Activated T-helper 17 cell treated with anti-CD3 and anti-CD28 coated beads, Interleukin-2, amount 50 U/mL, for 72 hours (primary cell): ENCODE data around the gene AKAP12. TPM values are rescaled to one million over a fixed set of nuclear protein-coding genes. Genes with fewer than 3 reads are reported as not detected.

Source experiments
- ATAC-seq: fragments of 150-1000 bp; cut with Tn5 transposase; replicated peaks from 2 replicates; pipeline ENCODE4 v1.10.0; 2021; ENCODE audit warnings: mild to moderate bottlenecking, moderate library complexity
- H3K27ac Mint-ChIP-seq: one replicate; pipeline ENCODE4 v1.8.0; 2022; ENCODE audit warnings: mixed read lengths
- H3K27me3 Mint-ChIP-seq: one replicate; pipeline ENCODE4 v1.8.0; 2022; ENCODE audit warnings: mixed read lengths
- H3K36me3 Mint-ChIP-seq: one replicate; pipeline ENCODE4 v1.8.0; 2022; ENCODE audit warnings: low read depth, mild to moderate bottlenecking, mixed read lengths
- H3K4me1 Mint-ChIP-seq: one replicate; pipeline ENCODE4 v1.8.0; 2022; ENCODE audit warnings: mixed read lengths
- H3K4me3 Mint-ChIP-seq: one replicate; pipeline ENCODE4 v1.8.0; 2022; ENCODE audit warnings: mild to moderate bottlenecking, mixed read lengths
- H3K9me3 Mint-ChIP-seq: one replicate; pipeline ENCODE4 v1.8.0; 2022; ENCODE audit warnings: mixed read lengths
- total RNA-seq, 2 donors: library from RNA; stranded (reverse); gene quantifications; one replicate each; pipeline ENCODE4 v1.2.3, GENCODE V29; 2022

Gene AKAP12, protein sequence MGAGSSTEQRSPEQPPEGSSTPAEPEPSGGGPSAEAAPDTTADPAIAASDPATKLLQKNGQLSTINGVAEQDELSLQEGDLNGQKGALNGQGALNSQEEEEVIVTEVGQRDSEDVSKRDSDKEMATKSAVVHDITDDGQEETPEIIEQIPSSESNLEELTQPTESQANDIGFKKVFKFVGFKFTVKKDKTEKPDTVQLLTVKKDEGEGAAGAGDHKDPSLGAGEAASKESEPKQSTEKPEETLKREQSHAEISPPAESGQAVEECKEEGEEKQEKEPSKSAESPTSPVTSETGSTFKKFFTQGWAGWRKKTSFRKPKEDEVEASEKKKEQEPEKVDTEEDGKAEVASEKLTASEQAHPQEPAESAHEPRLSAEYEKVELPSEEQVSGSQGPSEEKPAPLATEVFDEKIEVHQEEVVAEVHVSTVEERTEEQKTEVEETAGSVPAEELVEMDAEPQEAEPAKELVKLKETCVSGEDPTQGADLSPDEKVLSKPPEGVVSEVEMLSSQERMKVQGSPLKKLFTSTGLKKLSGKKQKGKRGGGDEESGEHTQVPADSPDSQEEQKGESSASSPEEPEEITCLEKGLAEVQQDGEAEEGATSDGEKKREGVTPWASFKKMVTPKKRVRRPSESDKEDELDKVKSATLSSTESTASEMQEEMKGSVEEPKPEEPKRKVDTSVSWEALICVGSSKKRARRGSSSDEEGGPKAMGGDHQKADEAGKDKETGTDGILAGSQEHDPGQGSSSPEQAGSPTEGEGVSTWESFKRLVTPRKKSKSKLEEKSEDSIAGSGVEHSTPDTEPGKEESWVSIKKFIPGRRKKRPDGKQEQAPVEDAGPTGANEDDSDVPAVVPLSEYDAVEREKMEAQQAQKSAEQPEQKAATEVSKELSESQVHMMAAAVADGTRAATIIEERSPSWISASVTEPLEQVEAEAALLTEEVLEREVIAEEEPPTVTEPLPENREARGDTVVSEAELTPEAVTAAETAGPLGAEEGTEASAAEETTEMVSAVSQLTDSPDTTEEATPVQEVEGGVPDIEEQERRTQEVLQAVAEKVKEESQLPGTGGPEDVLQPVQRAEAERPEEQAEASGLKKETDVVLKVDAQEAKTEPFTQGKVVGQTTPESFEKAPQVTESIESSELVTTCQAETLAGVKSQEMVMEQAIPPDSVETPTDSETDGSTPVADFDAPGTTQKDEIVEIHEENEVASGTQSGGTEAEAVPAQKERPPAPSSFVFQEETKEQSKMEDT (N-terminal part only)
- total RNA-seq, result under 1 TPM; 0.35 to 0.79 TPM

DNA sequence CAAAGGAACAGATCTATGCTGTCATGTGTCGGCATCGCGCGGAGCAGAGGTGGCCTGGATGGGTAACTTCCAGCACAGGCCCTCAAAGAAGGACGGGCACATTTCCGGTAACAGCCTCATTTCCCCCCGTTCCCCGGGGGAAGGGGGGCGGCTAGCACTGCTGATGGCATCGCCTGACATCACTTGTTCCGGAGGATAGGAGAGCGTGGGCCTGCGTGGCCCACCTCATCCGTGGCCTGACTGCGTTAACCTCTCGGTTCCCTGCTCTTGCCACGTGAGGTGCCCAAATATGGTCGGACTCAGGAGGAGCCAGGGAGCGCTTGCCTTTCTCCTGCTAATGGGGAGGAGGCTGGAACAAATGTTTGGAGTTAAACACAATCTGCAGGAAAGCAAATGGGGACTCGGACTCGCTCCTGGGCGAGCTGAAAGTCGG is at the start of gene AKAP12:
Gene AKAP12 (plus strand): TSS at position 365 of the 433 bp plus-strand sequence. CDS start 596 bp downstream, outside the sequence.
- H3K4me1 Mint-ChIP-seq, result no peaks in the 10 kb centered on the region
- H3K27ac Mint-ChIP-seq, result no peak within 1 kb of the TSS

DNA sequence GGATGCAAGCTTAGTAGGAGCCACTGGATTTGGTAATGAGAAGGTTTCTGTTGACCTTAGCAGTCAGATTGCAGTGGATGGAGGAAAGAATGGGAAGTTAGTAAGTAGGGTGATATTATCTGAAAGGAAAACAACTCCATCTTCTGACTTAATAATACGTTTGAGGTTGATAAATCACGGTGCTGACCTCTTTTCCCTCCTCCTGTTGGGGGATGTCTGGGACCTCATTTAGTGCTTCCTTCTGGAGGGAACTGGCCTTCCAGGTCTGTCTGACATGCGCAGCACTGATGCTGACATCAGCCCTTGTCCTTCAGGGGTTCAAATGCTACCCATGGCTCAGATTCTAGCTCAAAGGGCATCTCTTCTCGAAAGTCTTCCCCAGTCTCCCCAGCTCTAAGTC is 48.2 kb upstream of the AKAP12 start:
- Mint-ChIP-seq H3K4me3 (no peak overlapping the region), H3K27me3 (peaks cover 6% of the 10 kb centered on the region), H3K9me3 (no peaks in the 10 kb centered on the region), H3K4me1 (no peaks in the 10 kb centered on the region), H3K27ac (no peak overlapping the region), H3K36me3 (no peaks in the 10 kb centered on the region)
- ATAC-seq, result no peak

More for the DNA sequence above, at the start of gene AKAP12:
- H3K27me3 Mint-ChIP-seq, result peaks cover 54% of the 10 kb centered on the region
- ATAC-seq, result no peak
- H3K4me3 Mint-ChIP-seq, result peak within 1 kb of the TSS; percentile 63
- H3K36me3 Mint-ChIP-seq, result no peaks in the 10 kb centered on the region
- no peaks in the 10 kb centered on the region for H3K9me3 Mint-ChIP-seq

DNA sequence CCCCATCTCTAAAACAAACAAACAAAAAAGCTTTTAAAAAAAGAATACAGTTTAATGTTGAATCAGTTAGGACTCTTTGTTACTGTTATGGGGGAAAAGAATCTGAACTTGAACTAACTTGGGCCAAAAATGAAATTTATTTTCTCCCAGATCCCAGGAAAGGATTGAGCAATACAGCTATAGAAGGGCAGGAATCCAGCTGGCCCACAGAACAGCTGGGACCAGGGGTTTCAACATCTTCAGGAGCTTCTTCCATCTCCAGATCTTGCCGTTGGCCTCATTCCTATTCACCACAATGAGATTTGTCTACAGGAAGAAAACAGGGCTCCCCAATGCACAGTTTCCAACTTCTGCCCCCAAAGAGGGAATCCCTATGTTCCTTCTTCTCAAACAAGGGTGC is 43.2 kb upstream of the AKAP12 start:
- Mint-ChIP-seq H3K36me3 (no peaks in the 10 kb centered on the region), H3K9me3 (no peaks in the 10 kb centered on the region), H3K4me3 (no peak overlapping the region), H3K27me3 (peaks cover 3% of the 10 kb centered on the region), H3K27ac (no peak overlapping the region), H3K4me1 (no peaks in the 10 kb centered on the region)
- ATAC-seq, result no peak

DNA sequence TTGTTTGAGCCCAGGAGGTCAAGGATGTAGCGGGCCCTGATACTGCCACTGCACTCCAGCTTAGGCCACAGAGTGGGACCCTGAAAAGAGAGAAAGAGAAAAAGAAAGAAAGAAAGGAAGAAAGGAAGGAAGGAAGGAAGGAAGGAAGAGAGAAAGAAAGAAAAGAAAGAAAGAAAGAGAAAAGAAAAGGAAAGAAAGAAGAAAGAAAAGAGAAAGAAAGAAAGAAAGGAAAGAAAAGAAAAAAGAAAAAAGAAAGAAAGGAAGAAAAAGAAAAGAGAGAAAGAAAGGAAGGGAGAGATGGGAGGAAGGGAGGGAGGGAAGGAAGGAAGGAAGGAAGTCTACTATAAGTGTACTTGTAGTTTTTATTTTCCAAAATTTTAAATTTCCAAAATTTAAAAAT is 42.2 kb upstream of the AKAP12 start:
- no peaks in the 10 kb centered on the region for H3K9me3 Mint-ChIP-seq
- H3K4me1 Mint-ChIP-seq, result no peaks in the 10 kb centered on the region
- no peaks in the 10 kb centered on the region for H3K36me3 Mint-ChIP-seq
- no peak overlapping the region for H3K4me3 Mint-ChIP-seq
- peaks cover 1% of the 10 kb centered on the region for H3K27me3 Mint-ChIP-seq
- H3K27ac Mint-ChIP-seq, result no peak overlapping the region
- no peak for ATAC-seq

DNA sequence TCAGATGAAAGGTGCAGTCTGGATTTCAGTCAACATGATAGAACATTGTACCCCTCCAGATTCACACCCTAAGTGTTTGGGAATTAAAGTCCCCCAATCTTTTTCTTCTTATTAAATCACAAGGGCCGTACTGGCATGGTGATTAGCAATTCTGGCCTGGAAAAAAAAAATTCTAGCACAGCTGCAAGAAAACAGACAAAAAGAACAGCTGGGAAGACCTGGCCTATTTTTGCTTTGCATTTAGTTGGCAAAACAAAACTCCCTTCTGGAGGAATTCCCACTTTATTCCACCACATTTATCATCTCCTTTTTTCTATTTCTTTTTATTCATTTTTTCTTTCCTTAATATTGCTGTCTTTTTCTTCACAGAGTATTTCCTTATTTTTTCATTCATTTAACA is 39.8 kb upstream of the AKAP12 start:
- Mint-ChIP-seq H3K9me3 (no peaks in the 10 kb centered on the region), H3K27me3 (peaks cover 4% of the 10 kb centered on the region), H3K36me3 (no peaks in the 10 kb centered on the region), H3K4me3 (no peak overlapping the region), H3K27ac (no peak overlapping the region), H3K4me1 (no peaks in the 10 kb centered on the region)
- no peak for ATAC-seq

DNA sequence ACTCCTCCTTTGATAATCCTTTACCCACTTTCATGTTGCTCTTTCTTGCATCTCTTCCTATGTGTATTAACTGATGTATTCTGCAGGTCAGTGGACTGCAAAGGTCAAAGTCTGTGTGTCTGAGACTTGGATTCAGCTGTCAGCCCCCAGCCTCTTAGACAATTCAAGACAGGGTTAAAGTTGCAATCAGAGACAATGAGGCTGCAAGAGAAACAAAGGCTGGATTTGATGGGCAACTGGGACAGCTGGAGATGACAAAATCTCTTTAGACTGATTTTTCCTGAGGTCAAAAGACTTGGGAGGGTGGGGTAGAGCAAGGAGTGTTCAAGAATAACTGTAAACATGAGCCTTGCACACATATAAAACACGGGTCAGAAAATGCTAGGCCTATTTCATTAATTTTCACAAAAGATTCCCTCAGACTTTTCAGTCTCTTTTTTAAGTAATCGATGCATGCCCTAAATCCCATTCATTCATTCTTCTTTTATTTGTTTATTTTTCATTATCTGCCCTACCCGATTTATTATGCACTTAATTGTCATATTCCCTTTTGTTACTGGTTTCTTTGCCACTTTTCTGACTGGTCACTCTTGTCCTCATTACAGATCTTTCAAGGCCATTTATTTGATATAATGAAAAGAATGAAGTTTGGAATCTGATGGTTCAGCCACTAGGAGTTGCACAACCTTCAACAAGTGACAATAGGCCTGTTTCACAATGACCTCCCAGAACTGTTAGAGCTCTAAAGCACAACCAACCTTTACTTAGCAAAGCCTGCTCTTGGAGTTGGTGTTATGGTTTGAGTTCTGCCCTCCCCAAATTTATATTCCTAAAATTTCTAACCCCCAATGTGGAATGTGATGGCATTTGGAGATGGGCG is 33.8 kb upstream of the AKAP12 start:
- Mint-ChIP-seq H3K36me3 (no peaks in the 10 kb centered on the region), H3K27ac (no peak overlapping the region), H3K4me3 (no peak overlapping the region), H3K27me3 (peaks cover 22% of the 10 kb centered on the region), H3K4me1 (no peaks in the 10 kb centered on the region), H3K9me3 (no peaks in the 10 kb centered on the region)
- ATAC-seq, result no peak

DNA sequence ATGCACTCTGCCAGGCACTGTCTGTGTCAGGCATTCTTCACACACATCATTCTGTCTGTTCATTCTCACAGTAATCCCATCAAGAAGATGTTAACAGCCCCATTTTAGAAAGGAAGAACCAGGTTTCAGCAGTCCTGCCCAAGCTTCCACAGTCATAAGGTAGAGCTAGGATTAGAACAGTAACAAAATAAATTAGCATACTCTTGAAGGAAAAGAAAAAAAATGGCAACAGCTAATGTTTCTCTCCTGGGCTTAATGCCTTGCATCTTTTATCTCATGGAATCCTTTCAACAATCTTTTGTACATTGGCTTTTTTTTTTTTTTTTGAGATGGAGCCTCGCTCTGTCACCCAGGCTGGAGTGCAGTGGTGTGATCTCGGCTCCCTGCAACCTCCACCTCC is 32.1 kb upstream of the AKAP12 start:
- Mint-ChIP-seq H3K4me3 (no peak overlapping the region), H3K9me3 (peaks cover 5% of the 10 kb centered on the region), H3K4me1 (no peaks in the 10 kb centered on the region), H3K36me3 (no peaks in the 10 kb centered on the region), H3K27ac (no peak overlapping the region), H3K27me3 (peaks cover 27% of the 10 kb centered on the region)
- no peak for ATAC-seq

DNA sequence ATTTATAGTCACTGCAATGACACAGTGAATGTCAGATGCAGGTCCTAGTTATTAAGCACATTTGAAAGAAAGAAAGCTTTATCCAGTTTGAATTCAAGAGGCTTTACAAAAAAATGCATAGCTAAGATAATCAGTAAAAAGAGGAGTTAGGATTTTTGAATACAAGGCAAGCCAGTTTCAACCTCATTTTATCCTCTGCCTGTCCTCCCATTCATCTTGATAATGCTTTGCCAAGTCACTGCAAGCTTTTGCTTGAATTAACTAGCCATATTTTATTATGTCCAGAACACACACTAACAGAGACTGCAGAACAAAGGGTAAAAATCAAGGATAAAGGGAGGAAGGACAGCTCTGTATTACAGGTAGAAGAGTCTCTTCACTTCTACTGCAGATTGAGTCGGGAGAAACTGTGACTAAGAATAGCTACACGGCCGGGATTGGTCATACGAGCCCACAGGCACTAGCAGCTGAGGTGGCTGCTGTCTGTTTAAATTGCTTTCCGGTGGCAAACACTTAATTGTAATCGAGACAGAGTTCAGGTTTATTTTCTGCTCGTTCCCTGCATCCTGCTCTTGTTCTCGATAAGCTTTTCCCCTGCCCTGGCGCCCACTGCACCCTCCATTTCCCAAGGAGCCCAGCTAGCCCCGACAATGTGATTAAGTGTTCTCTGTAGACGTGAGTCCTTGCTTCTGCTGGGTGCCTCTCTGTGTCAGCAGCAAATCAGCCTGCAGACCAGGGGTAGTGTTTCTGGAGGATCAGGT is 30.5 kb upstream of the AKAP12 start:
- no peak for ATAC-seq
- H3K27me3 Mint-ChIP-seq, result peaks cover 22% of the 10 kb centered on the region
- H3K9me3 Mint-ChIP-seq, result peaks cover 5% of the 10 kb centered on the region
- no peaks in the 10 kb centered on the region for H3K36me3 Mint-ChIP-seq
- H3K4me3 Mint-ChIP-seq, result no peak overlapping the region
- H3K4me1 Mint-ChIP-seq, result no peaks in the 10 kb centered on the region
- no peak overlapping the region for H3K27ac Mint-ChIP-seq

DNA sequence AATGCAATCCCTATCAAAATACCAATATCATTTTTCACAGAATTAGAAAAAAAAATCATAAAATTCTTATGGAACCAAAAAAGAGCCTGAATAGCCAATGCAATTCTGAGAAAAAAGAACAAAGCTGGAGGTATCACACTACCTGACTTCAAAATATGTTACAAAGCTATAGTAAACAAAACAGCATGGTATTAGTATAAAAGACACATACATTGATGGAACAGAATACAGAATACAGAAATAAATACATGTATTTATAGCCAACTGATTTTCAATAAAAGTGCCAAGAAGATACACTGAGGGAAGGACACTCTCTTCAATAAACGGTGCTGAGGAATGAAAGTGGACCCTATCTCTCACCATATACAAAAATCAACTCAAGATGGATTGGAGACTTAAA is 28.7 kb upstream of the AKAP12 start:
- H3K4me3 Mint-ChIP-seq, result no peak overlapping the region
- no peak overlapping the region for H3K27ac Mint-ChIP-seq
- H3K4me1 Mint-ChIP-seq, result no peaks in the 10 kb centered on the region
- no peaks in the 10 kb centered on the region for H3K36me3 Mint-ChIP-seq
- peaks cover 5% of the 10 kb centered on the region for H3K9me3 Mint-ChIP-seq
- ATAC-seq, result no peak
- H3K27me3 Mint-ChIP-seq, result peaks cover 22% of the 10 kb centered on the region

DNA sequence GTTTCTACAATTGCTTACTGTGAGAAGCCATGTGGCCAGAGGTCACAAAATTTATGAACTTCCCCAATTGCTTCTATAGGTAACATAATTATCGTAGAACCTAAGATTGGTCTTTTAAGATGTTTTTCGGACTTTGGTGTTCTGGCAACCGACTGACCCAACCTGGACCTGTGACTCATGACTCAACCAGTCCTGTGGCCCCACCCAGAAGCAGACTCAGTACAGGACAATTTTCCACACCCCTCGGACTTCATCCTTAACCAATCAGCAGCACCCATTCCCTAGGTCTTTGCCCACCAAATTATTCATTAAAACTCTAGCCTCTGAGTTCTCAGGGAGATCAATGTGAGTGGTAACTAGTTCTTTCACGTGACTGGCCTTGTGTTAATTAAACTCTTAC is 26.4 kb upstream of the AKAP12 start:
- Mint-ChIP-seq H3K27me3 (peaks cover 21% of the 10 kb centered on the region), H3K27ac (no peak overlapping the region), H3K36me3 (no peaks in the 10 kb centered on the region), H3K4me3 (no peak overlapping the region), H3K4me1 (no peaks in the 10 kb centered on the region), H3K9me3 (peaks cover 5% of the 10 kb centered on the region)
- ATAC-seq, result no peak

DNA sequence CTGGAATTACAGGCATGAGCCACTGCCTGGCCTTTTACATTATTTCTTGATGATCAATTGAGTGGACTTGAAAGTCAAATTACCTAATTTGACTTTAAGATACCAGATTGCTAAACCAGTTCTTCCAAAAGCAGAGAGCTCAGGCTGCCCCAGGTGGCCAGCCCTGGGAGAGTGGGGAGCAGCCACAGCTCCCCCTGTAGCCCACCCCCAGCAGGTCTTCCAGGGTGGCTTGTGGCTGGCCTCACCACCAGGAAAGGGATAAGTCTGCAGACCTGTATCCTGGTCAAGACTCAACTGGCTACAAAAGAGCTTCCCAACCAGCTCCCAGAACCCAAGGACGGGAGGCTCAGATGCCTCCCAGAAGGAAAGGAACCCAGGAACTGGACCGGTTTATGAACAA is 23.8 kb upstream of the AKAP12 start:
- H3K27me3 Mint-ChIP-seq, result peaks cover 7% of the 10 kb centered on the region
- H3K36me3 Mint-ChIP-seq, result no peaks in the 10 kb centered on the region
- ATAC-seq, result no peak
- no peak overlapping the region for H3K27ac Mint-ChIP-seq
- H3K9me3 Mint-ChIP-seq, result peaks cover 5% of the 10 kb centered on the region
- no peaks in the 10 kb centered on the region for H3K4me1 Mint-ChIP-seq
- H3K4me3 Mint-ChIP-seq, result no peak overlapping the region

DNA sequence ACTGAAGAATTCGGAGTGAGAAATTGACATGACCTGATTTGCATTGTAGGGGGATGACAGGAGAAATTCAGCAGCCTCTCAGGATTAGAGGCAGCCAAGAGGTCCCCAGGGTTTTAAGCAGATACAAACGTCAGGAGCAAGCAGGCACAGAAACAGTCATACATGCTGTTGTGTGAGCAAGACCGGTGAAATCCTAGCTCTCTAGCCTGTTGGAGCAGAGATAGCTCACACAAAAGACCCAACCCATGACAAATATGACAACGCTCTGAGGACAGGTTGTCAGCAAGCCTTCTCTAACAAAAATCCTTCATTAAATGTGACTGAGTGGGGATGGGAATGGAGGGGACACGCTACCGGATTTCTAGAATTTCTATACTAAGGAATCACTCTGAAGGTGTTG is 23.0 kb upstream of the AKAP12 start:
- no peak overlapping the region for H3K27ac Mint-ChIP-seq
- H3K36me3 Mint-ChIP-seq, result no peaks in the 10 kb centered on the region
- ATAC-seq, result no peak
- no peaks in the 10 kb centered on the region for H3K4me1 Mint-ChIP-seq
- no peak overlapping the region for H3K4me3 Mint-ChIP-seq
- no peaks in the 10 kb centered on the region for H3K9me3 Mint-ChIP-seq
- peaks cover 3% of the 10 kb centered on the region for H3K27me3 Mint-ChIP-seq

DNA sequence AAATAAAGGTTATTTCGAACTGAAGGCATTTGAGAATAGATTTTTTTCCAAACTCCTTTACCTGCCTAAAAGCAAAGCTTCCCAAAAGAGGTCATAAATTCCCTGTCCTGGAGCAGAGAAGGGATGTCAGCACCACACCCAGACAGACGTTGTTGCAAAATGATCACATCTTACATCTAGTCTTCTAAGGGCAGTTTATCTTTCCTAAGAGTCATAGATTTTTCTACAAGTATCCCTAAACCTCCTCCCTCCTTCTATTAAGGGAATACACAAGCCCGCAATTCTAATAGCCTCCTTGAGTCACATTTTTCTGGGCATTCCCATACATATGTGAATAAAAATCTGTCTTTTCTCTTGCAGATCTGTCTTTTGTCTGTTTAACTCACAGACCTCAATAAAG is 20.6 kb upstream of the AKAP12 start:
- H3K4me1 Mint-ChIP-seq, result no peaks in the 10 kb centered on the region
- no peak overlapping the region for H3K4me3 Mint-ChIP-seq
- H3K36me3 Mint-ChIP-seq, result no peaks in the 10 kb centered on the region
- peaks cover 3% of the 10 kb centered on the region for H3K27me3 Mint-ChIP-seq
- no peak overlapping the region for H3K27ac Mint-ChIP-seq
- no peaks in the 10 kb centered on the region for H3K9me3 Mint-ChIP-seq
- ATAC-seq, result no peak
